Neuronal stem cell (in vitro differentiated cells): ENCODE results near the gene BMPER.

Source experiments
- DNase-seq: peaks from one replicate; pipeline ENCODE4 v3.0.0-alpha.2; 2013; ENCODE audit warnings: low spot score
- H2AFZ ChIP-seq: one replicate; pipeline ENCODE4 v1.6.1; 2013; ENCODE audit warnings: mild to moderate bottlenecking, low read length, inconsistent platforms
- H2AK5ac ChIP-seq: 2 replicates; pipeline ENCODE4 v1.6.1; 2013; ENCODE audit warnings: low read depth, mild to moderate bottlenecking, inconsistent platforms, low read length, moderate library complexity, mixed read lengths
- H2BK120ac ChIP-seq: 2 replicates; pipeline ENCODE4 v1.6.1; 2013; ENCODE audit warnings: low read depth, mild to moderate bottlenecking, inconsistent platforms, low read length, moderate library complexity, mixed read lengths
- H2BK12ac ChIP-seq: one replicate; pipeline ENCODE4 v1.6.1; 2013; ENCODE audit warnings: low read length, inconsistent platforms
- H2BK15ac ChIP-seq: 2 replicates; pipeline ENCODE4 v1.6.1; 2013; ENCODE audit warnings: mild to moderate bottlenecking, low read length, inconsistent platforms, mixed read lengths
- H2BK5ac ChIP-seq: one replicate; pipeline ENCODE4 v1.6.1; 2013; ENCODE audit warnings: inconsistent platforms, mild to moderate bottlenecking, low read length, moderate library complexity
- H3K14ac ChIP-seq: one replicate; pipeline ENCODE4 v1.6.1; 2013; ENCODE audit warnings: low read length, inconsistent platforms
- H3K18ac ChIP-seq: 2 replicates; pipeline ENCODE4 v1.6.1; 2013; ENCODE audit warnings: low read length, inconsistent platforms
- H3K23ac ChIP-seq: 2 replicates; pipeline ENCODE4 v1.6.1; 2013; ENCODE audit warnings: low read depth, mild to moderate bottlenecking, mixed read lengths, low read length, inconsistent platforms; ENCODE audit not compliant: poor library complexity
- H3K27ac ChIP-seq: replicated peaks from 3 replicates; pipeline ENCODE4 v1.5.1; 2013; ENCODE audit warnings: low read length, inconsistent platforms
- H3K27me3 ChIP-seq, 3 experiments: 2 replicates each; pipeline ENCODE4 v1.6.1; 2013; ENCODE audit warnings: low read length in 3 of 3, mild to moderate bottlenecking in 2 of 3, inconsistent platforms in 1 of 3, low read depth in 1 of 3, mixed read lengths in 1 of 3, moderate library complexity in 1 of 3; ENCODE audit not compliant: control insufficient read depth in 3 of 3, insufficient read depth in 3 of 3
- H3K36me3 ChIP-seq, 2 donors: replicated peaks in 1 of 2; 2 replicates each; pipeline ENCODE4 v1.6.1; 2013; ENCODE audit warnings: low read length in 2 of 2; ENCODE audit not compliant: control insufficient read depth in 2 of 2, insufficient read depth in 2 of 2
- H3K4ac ChIP-seq: 2 replicates; pipeline ENCODE4 v1.6.1; 2013; ENCODE audit warnings: inconsistent platforms, mild to moderate bottlenecking, low read length, moderate library complexity
- H3K4me1 ChIP-seq, 2 donors: 1 replicate in 1 of 2; 2 replicates in 1 of 2; pipeline ENCODE4 v1.6.1; 2013; ENCODE audit warnings: low read length in 2 of 2, low read depth in 1 of 2; ENCODE audit not compliant: control insufficient read depth in 2 of 2, insufficient read depth in 1 of 2
- H3K4me2 ChIP-seq: one replicate; pipeline ENCODE4 v1.6.1; 2013; ENCODE audit warnings: mild to moderate bottlenecking, low read length, inconsistent platforms; ENCODE audit not compliant: insufficient read depth, poor library complexity, severe bottlenecking
- H3K4me3 ChIP-seq, 2 donors: 2 replicates each; pipeline ENCODE4 v1.5.1; 2013; ENCODE audit warnings: low read length in 2 of 2, mild to moderate bottlenecking in 2 of 2, inconsistent platforms in 1 of 2, moderate library complexity in 1 of 2
- H3K79me1 ChIP-seq: one replicate; pipeline ENCODE4 v1.6.1; 2013; ENCODE audit warnings: low read depth, mild to moderate bottlenecking, inconsistent platforms, low read length, moderate library complexity
- H3K9ac ChIP-seq: one replicate; pipeline ENCODE4 v1.6.1; 2013; ENCODE audit warnings: mild to moderate bottlenecking, low read depth, low read length, inconsistent platforms; ENCODE audit not compliant: poor library complexity
- H3K9me3 ChIP-seq, 2 donors: replicated peaks in 1 of 2; 2 replicates each; pipeline versions ENCODE3 to v1.6.1; 2013; ENCODE audit warnings: low read length in 2 of 2, mild to moderate bottlenecking in 2 of 2, inconsistent platforms in 1 of 2, low read depth in 1 of 2, mixed read lengths in 1 of 2, moderate library complexity in 1 of 2; ENCODE audit not compliant: control insufficient read depth in 2 of 2, insufficient read depth in 1 of 2
- H4K8ac ChIP-seq: one replicate; pipeline ENCODE4 v1.6.1; 2013; ENCODE audit warnings: low read depth, mild to moderate bottlenecking, inconsistent platforms, low read length, moderate library complexity
- H4K91ac ChIP-seq: one replicate; pipeline ENCODE4 v1.6.1; 2013; ENCODE audit warnings: low read length, low read depth, mild to moderate bottlenecking, inconsistent platforms; ENCODE audit not compliant: poor library complexity
- WGBS, 2 donors: extraction: QIAGEN DNeasy Blood & Tissue Kit; methylation state at CpG; one replicate each; pipeline ENCODE4 v1.1.7; 2013; ENCODE audit warnings: missing lambda C conversion rate in 2 of 2, mixed read lengths in 1 of 2; ENCODE audit not compliant: insufficient read length in 2 of 2, insufficient replicate concordance in 1 of 2; ENCODE audit errors: extremely low coverage in 2 of 2; 5-methylcytosine and 5-hydroxymethylcytosine counted together

Gene BMPER

GRCh38 chr7:33901199-33901598, 4.1 kb upstream of the BMPER start:
- Histone ChIP-seq H2BK15ac (no peak overlapping the region), H3K9ac (no peak overlapping the region), H2AFZ (no peak overlapping the region), H3K4ac (no peak overlapping the region), H3K14ac (no peak overlapping the region), H3K18ac (no peak overlapping the region), H2BK120ac (no peak overlapping the region), H3K23ac (no peak overlapping the region), H3K79me1 (no peaks in the 10 kb centered on the region), H4K8ac (no peak overlapping the region), H3K4me1 (peaks cover 8% of the 10 kb centered on the region in 2 donors), H3K4me3 (no peak overlapping the region), H2AK5ac (no peak overlapping the region), H3K27me3 (peaks cover 0 to 43% (median 16%) of the 10 kb centered on the region in 3 experiments), H2BK5ac (no peak overlapping the region), H3K27ac (no peak overlapping the region), H3K36me3 (no peaks in the 10 kb centered on the region), H2BK12ac (no peak overlapping the region), H4K91ac (no peak overlapping the region), H3K4me2 (no peak overlapping the region), H3K9me3 (peaks cover 0 to 2% of the 10 kb centered on the region in 2 donors)
- WGBS, 2 donors = no CpG with 5 or more reads among the region's 4 CpGs
- no peak for DNase-seq

GRCh38 chr7:33901847-33902246, 3.5 kb upstream of the BMPER start:
- H3K9ac ChIP-seq = no peak overlapping the region
- no peak overlapping the region for H3K27ac ChIP-seq
- H2BK15ac ChIP-seq = no peak overlapping the region
- no peak overlapping the region for H3K4me3 ChIP-seq
- H4K8ac ChIP-seq = no peak overlapping the region
- no peak overlapping the region for H3K4ac ChIP-seq
- no peak overlapping the region for H2AFZ ChIP-seq
- H3K14ac ChIP-seq = no peak overlapping the region
- no peaks in the 10 kb centered on the region for H3K79me1 ChIP-seq
- H2BK5ac ChIP-seq = no peak overlapping the region
- no peak overlapping the region for H2BK12ac ChIP-seq
- H2BK120ac ChIP-seq = no peak overlapping the region
- H3K4me1 ChIP-seq = peaks cover 8% of the 10 kb centered on the region in 2 donors
- H3K27me3 ChIP-seq = peaks cover 0 to 49% (median 16%) of the 10 kb centered on the region in 3 experiments
- no peak overlapping the region for H3K4me2 ChIP-seq
- H3K36me3 ChIP-seq = no peaks in the 10 kb centered on the region
- DNase-seq = no peak
- H3K18ac ChIP-seq = no peak overlapping the region
- H2AK5ac ChIP-seq = no peak overlapping the region
- no peak overlapping the region for H4K91ac ChIP-seq
- H3K9me3 ChIP-seq = peaks cover 0 to 2% of the 10 kb centered on the region in 2 donors
- WGBS, 2 donors = no CpG with 5 or more reads among the region's 2 CpGs
- no peak overlapping the region for H3K23ac ChIP-seq

DNA sequence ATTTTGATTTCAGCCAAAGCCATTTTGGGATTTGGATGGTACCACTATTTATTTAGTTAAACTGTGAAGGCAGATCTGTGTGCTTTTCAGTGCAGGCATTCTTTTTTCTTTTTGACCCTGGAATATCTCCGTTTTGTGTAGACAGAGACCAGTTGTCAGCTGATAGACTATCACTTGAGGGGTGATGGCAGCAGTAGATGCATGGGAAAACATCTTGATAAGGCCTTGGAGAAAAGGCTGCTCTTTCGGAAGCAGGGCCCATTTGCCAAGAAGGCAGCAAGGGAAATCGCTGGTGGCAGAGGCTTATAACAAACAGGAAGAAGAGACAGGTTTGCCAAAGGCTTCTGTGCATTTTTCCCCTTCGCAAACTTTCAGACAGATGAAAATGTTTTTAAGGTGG, 2.6 kb upstream of the BMPER start:
- no CpG with 5 or more reads among the region's 4 CpGs for WGBS, 2 donors
- Histone ChIP-seq H3K9me3 (peaks cover 0 to 2% of the 10 kb centered on the region in 2 donors), H2AFZ (no peak overlapping the region), H3K14ac (no peak overlapping the region), H3K36me3 (no peaks in the 10 kb centered on the region), H2BK12ac (no peak overlapping the region), H2BK5ac (no peak overlapping the region), H2BK120ac (no peak overlapping the region), H3K9ac (no peak overlapping the region), H3K23ac (no peak overlapping the region), H4K8ac (no peak overlapping the region), H3K27ac (no peak overlapping the region), H4K91ac (no peak overlapping the region), H3K4ac (no peak overlapping the region), H2AK5ac (no peak overlapping the region), H3K18ac (no peak overlapping the region), H3K4me2 (no peak overlapping the region), H3K27me3 (peaks cover 0 to 58% (median 16%) of the 10 kb centered on the region in 3 experiments), H3K4me3 (no peak overlapping the region), H3K4me1 (peaks cover 8% of the 10 kb centered on the region in 2 donors), H2BK15ac (no peak overlapping the region), H3K79me1 (no peaks in the 10 kb centered on the region)
- no peak for DNase-seq

DNA sequence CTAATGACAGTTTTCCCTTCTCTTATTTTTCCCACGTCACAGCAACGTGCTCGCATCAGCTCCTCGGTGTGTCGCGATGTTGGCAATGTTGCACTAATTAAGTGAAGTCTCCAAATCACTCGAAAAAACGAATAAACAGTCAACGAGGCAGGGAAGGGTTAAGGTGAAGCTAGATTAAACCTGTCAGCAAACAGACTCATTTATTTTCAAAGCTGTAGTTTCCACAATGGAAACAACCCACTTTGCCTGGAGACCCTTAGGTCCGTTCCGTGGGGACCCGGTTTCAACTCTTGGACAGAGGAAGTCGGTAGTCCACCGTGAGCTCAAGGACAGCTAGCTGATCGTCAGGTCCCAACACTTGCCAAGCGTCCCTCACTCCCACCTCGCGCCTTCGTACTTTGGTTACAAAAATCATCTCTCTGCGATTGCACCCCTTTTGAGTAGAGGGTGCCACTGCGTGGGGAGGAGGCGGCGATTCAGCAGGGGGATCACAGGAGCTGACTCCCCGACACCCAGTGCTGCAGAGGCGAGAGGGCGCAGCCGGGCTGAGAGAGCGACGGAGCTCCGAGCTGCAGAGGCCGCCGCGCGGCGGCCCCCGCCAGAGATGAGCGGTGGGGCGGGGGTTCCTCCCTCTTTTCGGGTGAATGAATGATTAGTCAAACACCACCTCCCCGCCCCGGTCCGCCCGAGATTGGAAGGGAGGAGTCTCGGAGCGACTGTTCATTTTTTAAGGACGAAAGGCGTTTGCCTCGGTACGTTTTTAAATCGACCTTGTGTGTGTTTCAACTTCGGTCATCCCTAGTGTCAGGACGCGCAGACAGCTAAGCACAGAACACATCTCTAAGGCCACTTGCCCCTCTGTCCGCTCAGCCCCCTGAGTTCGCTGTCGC, 1.3 kb upstream of the BMPER start:
- Histone ChIP-seq H4K91ac (no peak overlapping the region), H3K79me1 (no peaks in the 10 kb centered on the region), H3K27me3 (peaks cover 0 to 69% (median 16%) of the 10 kb centered on the region in 3 experiments), H2BK15ac (peak overlapping the region; percentile 75), H3K14ac (peak overlapping the region; percentile 94), H2BK120ac (no peak overlapping the region), H2BK5ac (no peak overlapping the region), H3K4me3 (peak overlapping the region; percentile 46 to 82), H3K4ac (no peak overlapping the region), H3K4me1 (peaks cover 6 to 8% of the 10 kb centered on the region in 2 donors), H2AFZ (peak overlapping the region; percentile 97), H3K4me2 (peak overlapping the region; percentile 96), H2BK12ac (no peak overlapping the region), H3K36me3 (no peaks in the 10 kb centered on the region), H4K8ac (no peak overlapping the region), H3K23ac (peak overlapping the region; percentile 98), H3K27ac (no peak overlapping the region), H2AK5ac (no peak overlapping the region), H3K18ac (peak overlapping the region; percentile 87), H3K9me3 (peaks cover 0 to 2% of the 10 kb centered on the region in 2 donors), H3K9ac (peak overlapping the region; percentile 88)
- peak; percentile 54 for DNase-seq
- WGBS, 2 donors = no CpG with 5 or more reads among the region's 56 CpGs
